Activated CD8-positive, alpha-beta memory T cell treated with anti-CD3 and anti-CD28 coated beads, Interleukin-2, amount 50 U/mL, for 24 hours (primary cell): Measurements from ENCODE around the gene E2F1.
"Not testable (repeated sequence)": the region's sequence is repeated elsewhere in the genome, so short reads cannot be mapped to it uniquely, and the experiment has no call there.

Experiments used
- DNase-seq: peaks from one replicate; pipeline ENCODE4 v3.0.0-alpha.2; 2020; ENCODE audit errors: extremely low read depth

The E2F1 gene

DNA sequence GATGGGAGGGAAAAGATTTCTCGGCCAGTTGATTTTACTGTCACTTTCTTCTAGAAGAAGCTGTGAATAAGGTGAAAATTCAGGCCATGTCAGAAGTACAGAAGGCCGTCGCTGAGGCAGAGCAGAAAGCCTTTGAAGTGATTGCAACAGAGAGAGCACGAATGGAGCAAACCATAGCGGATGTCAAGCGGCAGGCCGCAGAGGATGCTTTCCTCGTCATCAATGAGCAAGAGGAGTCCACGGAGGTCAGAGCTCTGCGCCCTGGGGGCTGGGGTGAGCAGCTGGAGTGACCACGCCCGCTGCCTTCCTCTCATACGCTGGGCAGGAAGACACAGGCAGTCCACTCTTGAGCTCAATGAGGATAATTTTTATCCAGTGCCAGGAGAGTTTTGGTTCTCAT lies 45.9 kb downstream of the E2F1 start:
- DNase-seq = no peak

- DNase-seq = no peak
Measured at GRCh38 chr20:33636776-33637175, 49.4 kb downstream of the E2F1 start.

GRCh38 chr20:33635341-33635740 lies 50.8 kb downstream of the E2F1 start:
- no peak for DNase-seq

- not testable (repeated sequence) for DNase-seq
Measured at GRCh38 chr20:33631910-33632309, 54.3 kb downstream of the E2F1 start.

DNA sequence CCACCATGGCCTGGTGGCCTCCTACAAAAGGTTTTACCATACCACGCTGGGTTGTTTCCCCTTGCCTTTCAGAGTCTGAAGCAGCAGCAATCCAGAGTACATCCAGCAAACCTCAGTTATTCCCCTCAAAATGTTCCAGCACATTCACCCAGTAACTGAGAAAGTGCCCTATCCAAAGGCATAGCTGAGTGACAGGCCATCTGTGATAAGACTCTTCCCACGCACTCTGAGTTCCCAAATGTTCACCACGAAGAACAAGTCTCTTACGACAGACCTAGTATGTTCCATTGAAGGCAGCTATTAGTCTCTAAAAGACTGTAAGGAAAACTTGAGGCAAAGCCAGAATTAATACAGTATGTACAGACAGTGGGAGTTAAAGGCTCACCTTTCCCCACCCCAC lies 55.7 kb downstream of the E2F1 start:
- DNase-seq = no peak

- no peak for DNase-seq
Measured at GRCh38 chr20:33629979-33630378, 56.2 kb downstream of the E2F1 start.

- DNase-seq = no peak
Measured at GRCh38 chr20:33629533-33629932, 56.7 kb downstream of the E2F1 start.

GRCh38 chr20:33627577-33628216 lies 58.5 kb downstream of the E2F1 start:
- no peak for DNase-seq

- DNase-seq = no peak
Measured at GRCh38 chr20:33626190-33626589, 60.0 kb downstream of the E2F1 start.
